ENCODE measurements around the gene INHBC. TPM values are rescaled to one million over a fixed set of nuclear protein-coding genes. Genes with fewer than 3 reads are reported as not detected.
"Not testable (repeated sequence)": the region's sequence is repeated elsewhere in the genome, so short reads cannot be mapped to it uniquely, and the experiment has no call there.

INHBC gene
- total RNA-seq, 2 experiments from 2014 or later: not detected

DNA sequence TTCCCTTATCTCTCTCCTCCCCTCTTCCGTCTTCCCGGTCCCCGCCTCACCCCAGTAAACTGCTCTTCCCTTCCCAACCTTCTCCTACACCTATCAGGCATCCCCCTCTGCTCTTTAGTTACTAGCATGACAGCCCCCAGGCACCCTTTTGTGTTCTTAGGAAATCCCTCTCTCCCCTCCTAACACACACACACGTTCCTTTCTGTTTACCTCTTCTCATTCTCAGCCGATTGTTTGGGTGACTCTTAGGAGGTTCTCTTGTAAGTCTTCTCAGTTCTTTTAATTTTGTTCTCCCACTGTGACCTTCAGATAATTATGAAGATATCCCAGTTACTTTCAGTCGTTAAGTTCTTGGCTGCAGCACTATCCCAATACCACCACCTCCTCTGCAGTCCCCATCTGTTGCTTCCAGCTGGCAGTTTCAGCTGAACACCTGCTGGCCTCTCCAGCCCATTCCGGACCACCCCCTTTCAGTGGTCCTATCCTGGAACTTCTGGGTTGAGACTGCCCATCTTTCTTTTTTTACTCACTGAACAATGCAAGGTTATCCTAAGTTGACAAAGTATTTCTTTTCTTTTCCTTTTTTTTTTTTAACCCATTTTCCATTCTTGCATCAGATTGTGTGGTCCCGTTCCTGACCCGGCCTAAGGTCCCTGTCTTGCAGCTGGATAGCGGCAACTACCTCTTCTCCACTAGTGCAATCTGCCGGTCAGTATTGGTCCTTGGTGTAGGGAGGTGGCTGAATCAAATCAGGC lies 54.0 kb downstream of the INHBC start:
- no peaks in the 10 kb centered on the region for H3K9me3 Mint-ChIP-seq (ENCODE audit: low read depth)
- peaks cover 38% of the 10 kb centered on the region for H3K36me3 Mint-ChIP-seq
- ATAC-seq (no peak), DNase-seq (no peak)
- peaks cover 36% of the 10 kb centered on the region for H3K4me1 Mint-ChIP-seq
- peak overlapping the region; percentile 93 for H3K4me3 Mint-ChIP-seq
- CTCF ChIA-PET: interaction anchor here (1.5 to 2.1 kb wide), 3 partner anchors 12 to 32 kb away, joined by 4 to 9 read pairs (median 6); partner anchors contain the start of genes DDIT3 and GLI1
- H3K27me3 Mint-ChIP-seq: no peaks in the 10 kb centered on the region
- H3K27ac Mint-ChIP-seq: peak overlapping the region; percentile 89

DNA sequence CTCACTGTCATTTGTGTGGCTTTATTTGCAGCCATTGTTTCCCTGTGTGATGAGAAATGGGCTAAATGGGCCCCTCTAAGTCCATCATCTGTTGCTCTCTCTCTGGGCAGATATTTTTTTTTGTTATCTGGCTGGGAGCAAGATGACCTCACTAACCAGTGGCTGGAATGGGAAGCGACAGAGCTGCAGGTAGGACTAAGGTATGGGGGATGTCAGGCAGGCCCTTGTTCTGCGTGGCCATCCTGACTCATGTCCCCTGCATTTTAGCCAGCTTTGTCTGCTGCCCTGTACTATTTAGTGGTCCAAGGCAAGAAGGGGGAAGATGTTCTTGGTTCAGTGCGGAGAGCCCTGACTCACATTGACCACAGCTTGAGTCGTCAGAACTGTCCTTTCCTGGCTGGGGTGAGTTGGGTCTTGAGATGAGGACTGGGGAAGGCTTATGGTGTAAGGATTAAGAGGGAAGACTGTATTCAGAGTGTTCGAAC lies 54.6 kb downstream of the INHBC start:
- DNase-seq (no peak), ATAC-seq (no peak)
- Mint-ChIP-seq H3K9me3 (ENCODE audit: low read depth) (no peaks in the 10 kb centered on the region), H3K36me3 (peaks cover 38% of the 10 kb centered on the region), H3K27me3 (no peaks in the 10 kb centered on the region), H3K4me1 (peaks cover 36% of the 10 kb centered on the region), H3K4me3 (peak overlapping the region; percentile 93), H3K27ac (peak overlapping the region; percentile 89)
- CTCF ChIA-PET: interaction anchor here (1.5 to 2.1 kb wide), 3 partner anchors 12 to 32 kb away, joined by 4 to 9 read pairs (median 6); partner anchors contain the start of genes DDIT3 and GLI1

DNA sequence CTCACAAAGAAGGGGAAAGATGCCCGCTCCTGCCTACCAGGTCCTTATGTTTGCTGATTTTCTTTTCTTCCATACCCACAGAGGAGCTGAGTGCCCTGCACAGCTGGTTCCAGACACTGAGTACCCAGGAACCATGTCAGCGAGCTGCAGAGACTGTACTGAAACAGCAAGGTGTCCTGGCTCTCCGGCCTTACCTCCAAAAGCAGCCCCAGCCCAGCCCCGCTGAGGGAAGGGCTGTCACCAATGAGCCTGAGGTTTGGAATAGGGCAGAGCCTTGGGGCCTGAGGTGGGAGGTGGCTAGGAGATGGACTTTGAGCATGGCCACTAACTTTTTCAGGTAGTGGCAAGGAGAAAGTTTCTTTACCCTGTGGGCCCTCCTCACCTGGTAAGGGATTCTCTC lies 55.5 kb downstream of the INHBC start:
- peaks cover 41% of the 10 kb centered on the region for H3K36me3 Mint-ChIP-seq
- no peaks in the 10 kb centered on the region for H3K27me3 Mint-ChIP-seq
- DNase-seq (no peak), ATAC-seq (no peak)
- CTCF ChIA-PET: interaction anchor here (1.7 to 2.1 kb wide), 3 partner anchors 13 to 31 kb away, joined by 6 to 9 read pairs (median 8); partner anchors contain the start of gene GLI1
- H3K4me3 Mint-ChIP-seq: no peak overlapping the region
- H3K9me3 Mint-ChIP-seq (ENCODE audit: low read depth): no peaks in the 10 kb centered on the region
- H3K4me1 Mint-ChIP-seq: peaks cover 36% of the 10 kb centered on the region
- peak overlapping the region; percentile 5 for H3K27ac Mint-ChIP-seq

DNA sequence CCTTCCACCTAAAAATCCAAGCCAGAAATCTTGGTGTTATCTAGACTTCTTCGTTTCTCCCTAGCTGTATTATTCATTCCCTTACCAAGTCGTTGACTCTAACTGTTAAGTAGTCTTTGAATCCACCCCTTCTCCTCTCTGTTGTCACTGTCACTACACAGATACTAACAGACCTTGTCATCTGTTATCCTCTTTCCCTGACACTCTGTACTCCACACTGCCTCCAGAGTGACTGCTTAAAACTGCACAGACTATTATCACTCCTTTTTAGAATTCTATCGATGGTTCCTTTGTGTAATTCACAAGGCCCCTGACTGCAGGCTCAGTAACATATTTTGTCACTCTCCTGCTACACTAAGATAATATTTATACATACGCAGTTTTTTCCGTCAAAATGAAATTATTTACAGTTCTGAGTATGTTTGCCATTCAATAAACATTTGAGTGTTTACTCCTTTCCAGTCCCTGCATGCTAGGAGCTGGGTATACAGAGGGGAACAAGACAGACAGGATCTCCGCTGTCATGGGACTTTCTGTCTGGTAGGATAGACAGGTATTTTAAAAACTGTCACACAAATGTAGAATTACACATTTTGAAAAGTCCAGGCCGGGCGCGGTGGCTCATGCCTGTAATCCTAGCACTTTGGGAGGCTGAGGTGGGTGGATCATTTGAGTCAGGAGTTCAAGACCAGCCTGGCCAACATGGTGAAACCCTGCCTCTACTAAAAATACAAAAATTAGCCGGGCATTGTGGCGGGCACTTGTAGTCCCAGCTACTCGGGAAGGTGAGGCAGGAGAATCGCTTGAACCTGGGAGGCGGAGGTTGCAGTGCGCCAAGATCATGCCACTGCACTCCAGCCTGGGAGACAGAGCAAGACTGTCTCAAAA lies 57.1 kb downstream of the INHBC start:
- Mint-ChIP-seq H3K4me1 (peaks cover 36% of the 10 kb centered on the region), H3K36me3 (peaks cover 48% of the 10 kb centered on the region), H3K27ac (peak overlapping the region; percentile 75), H3K4me3 (no peak overlapping the region), H3K27me3 (no peaks in the 10 kb centered on the region), H3K9me3 (ENCODE audit: low read depth) (no peaks in the 10 kb centered on the region)
- ATAC-seq: no peak
- DNase-seq: no peak
- CTCF ChIA-PET: interaction anchor here (1.0 to 1.9 kb wide), 2 partner anchors 15 to 31 kb away, joined by 3 to 8 read pairs; no protein-coding TSS in a partner anchor

DNA sequence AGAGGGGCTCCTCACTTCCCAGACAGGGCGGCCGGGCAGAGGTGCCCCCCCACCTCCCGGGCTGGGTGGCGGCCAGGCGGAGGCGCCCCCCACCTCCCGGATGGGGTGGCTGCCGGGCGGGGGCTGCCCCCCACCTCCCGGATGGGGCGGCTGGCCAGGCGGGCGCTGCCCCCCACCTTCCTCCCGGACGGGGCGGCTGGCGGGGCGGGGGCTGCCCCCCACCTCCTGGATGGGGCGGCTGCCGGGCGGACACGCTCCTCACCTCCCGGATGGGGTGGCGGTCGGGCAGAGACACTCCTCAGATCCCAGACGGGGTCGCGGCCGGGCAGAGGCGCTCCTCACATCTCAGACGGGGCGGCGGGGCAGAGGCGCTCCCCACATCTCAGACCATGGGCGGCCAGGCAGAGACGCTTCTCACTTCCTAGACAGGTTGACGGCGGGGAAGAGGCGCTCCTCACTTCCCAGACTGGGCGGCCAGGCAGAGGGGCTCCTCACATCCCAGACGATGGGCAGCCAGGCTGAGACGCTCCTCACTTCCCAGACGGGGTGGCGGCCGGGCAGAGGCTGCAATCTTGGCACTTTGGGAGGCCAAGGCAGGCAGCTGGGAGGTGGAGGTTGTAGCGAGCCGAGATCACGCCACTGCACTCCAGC lies 60.6 kb downstream of the INHBC start:
- H3K4me1 Mint-ChIP-seq: peaks cover 14% of the 10 kb centered on the region
- peaks cover 55% of the 10 kb centered on the region for H3K36me3 Mint-ChIP-seq
- H3K4me3 Mint-ChIP-seq; CTCF ChIA-PET; DNase-seq; H3K27ac Mint-ChIP-seq; ATAC-seq; H3K27me3 Mint-ChIP-seq; H3K9me3 Mint-ChIP-seq (ENCODE audit: low read depth): not testable (repeated sequence)

DNA sequence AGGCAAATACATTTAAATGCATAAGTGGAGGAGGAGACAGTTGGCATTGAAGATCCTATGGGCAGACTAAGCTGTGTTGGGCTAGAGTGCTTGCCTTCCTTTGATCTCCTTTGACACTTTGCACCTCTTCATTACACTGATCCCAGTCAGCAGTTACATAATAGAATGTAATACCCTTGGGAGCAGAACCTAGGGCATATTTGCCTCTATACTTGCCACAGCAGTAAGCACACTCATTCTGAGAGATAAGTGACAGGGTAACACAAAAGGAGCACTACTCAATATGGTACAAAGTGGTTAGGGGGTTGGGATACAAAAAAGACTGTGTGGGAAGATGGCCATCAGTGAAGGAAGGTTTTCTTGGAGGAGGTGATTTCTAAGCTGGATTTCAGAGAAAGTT lies 62.2 kb downstream of the INHBC start:
- Mint-ChIP-seq H3K9me3 (ENCODE audit: low read depth) (peaks cover 3% of the 10 kb centered on the region), H3K36me3 (peaks cover 58% of the 10 kb centered on the region), H3K27me3 (no peaks in the 10 kb centered on the region), H3K4me3 (no peak overlapping the region), H3K4me1 (peaks cover 9% of the 10 kb centered on the region), H3K27ac (no peak overlapping the region)
- DNase-seq: no peak
- ATAC-seq: no peak
- CTCF ChIA-PET: interaction anchor here (0.6 to 1.4 kb wide), 4 partner anchors 20 to 766 kb away, joined by 3 to 5 read pairs (median 3); no protein-coding TSS in a partner anchor

DNA sequence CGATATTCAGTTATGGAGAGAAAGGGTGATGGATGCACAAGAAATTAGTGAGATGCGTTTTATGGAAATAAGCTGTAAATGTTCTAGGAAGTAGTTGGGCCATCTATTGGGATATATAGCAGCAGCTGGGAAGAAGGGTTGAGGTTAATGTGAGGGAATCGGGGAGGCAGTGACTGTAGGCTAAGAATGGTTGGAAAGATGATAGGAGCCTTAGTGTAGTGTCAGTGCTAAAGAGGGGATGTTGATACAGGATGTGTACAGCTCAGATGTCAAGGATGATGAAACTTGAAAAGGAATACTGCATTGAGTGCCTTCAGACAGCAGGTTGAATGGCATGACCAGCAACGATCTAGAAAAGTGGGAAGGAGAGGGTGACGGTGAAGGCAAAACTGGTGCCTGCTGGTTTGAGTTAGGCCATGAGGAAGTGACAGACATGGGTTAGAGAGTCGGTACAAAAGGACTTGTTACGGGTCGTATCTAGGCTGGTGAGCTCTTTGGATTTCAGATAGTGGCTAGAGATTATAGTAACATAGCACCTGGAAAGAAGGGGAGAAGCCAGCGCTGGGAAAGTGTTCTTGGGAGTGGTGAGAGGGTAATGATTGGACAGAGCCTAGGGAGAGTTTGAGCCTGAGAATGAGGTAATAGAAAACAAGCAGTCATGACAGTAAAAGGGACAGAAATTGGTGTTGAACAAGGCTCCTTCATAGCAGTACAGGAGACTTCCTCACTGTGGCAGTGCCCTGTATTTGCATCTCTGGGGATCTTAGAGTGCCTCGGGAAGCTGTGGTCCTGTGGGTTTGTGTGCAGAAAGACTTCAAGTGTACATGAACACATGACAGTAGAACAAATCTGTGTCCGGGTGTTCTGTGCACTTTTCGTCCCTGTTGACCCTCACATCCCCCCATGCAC lies 62.9 kb downstream of the INHBC start:
- Mint-ChIP-seq H3K4me3 (no peak overlapping the region), H3K27ac (no peak overlapping the region), H3K27me3 (no peaks in the 10 kb centered on the region), H3K4me1 (peaks cover 9% of the 10 kb centered on the region), H3K9me3 (ENCODE audit: low read depth) (peaks cover 3% of the 10 kb centered on the region), H3K36me3 (peaks cover 64% of the 10 kb centered on the region)
- ATAC-seq (no peak), DNase-seq (no peak)
- CTCF ChIA-PET: interaction anchor here (0.9 to 1.4 kb wide), 3 partner anchors 21 to 42 kb away, joined by 3 to 5 read pairs (median 3); no protein-coding TSS in a partner anchor

DNA sequence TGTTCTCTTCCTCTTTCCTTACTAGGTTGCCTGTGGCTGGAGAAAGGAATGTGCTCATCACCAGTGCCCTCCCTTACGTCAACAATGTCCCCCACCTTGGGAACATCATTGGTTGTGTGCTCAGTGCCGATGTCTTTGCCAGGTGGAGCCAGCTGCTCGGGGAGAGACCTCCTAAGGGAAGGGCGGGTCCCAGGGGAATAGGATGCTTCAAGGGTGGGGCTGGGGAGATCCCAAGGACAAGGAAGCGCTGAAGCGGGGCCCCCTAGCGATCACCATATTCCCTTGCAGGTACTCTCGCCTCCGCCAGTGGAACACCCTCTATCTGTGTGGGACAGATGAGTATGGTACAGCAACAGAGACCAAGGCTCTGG lies 63.5 kb downstream of the INHBC start:
- H3K4me3 Mint-ChIP-seq: no peak overlapping the region
- no peaks in the 10 kb centered on the region for H3K27me3 Mint-ChIP-seq
- peaks cover 3% of the 10 kb centered on the region for H3K9me3 Mint-ChIP-seq (ENCODE audit: low read depth)
- no peak overlapping the region for H3K27ac Mint-ChIP-seq
- DNase-seq (no peak), ATAC-seq (no peak)
- peaks cover 4% of the 10 kb centered on the region for H3K4me1 Mint-ChIP-seq
- CTCF ChIA-PET: no interaction called here
- peaks cover 63% of the 10 kb centered on the region for H3K36me3 Mint-ChIP-seq

DNA sequence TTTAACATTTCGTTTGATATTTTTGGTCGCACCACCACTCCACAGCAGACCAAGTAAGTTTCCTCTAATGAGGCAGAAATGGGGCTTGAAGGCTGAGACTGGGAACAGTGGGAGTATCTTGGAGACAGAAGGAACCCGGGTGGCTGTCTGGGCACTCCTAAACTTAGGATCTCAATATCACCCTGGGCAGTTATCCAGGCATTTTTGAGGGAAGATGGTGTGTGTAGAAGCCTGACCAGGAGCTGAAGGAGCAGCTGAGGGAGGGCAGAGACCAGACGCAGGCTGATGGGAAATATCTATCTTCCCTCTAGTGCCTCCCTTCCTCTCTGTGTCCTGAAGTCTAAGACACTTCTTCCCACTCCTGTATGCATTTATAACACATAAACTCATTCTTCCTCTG lies 64.0 kb downstream of the INHBC start:
- H3K9me3 Mint-ChIP-seq (ENCODE audit: low read depth): peaks cover 3% of the 10 kb centered on the region
- H3K4me3 Mint-ChIP-seq: no peak overlapping the region
- CTCF ChIA-PET: no interaction called here
- peaks cover 65% of the 10 kb centered on the region for H3K36me3 Mint-ChIP-seq
- H3K27me3 Mint-ChIP-seq: no peaks in the 10 kb centered on the region
- peaks cover 4% of the 10 kb centered on the region for H3K4me1 Mint-ChIP-seq
- no peak for ATAC-seq
- no peak overlapping the region for H3K27ac Mint-ChIP-seq
- no peak for DNase-seq

DNA sequence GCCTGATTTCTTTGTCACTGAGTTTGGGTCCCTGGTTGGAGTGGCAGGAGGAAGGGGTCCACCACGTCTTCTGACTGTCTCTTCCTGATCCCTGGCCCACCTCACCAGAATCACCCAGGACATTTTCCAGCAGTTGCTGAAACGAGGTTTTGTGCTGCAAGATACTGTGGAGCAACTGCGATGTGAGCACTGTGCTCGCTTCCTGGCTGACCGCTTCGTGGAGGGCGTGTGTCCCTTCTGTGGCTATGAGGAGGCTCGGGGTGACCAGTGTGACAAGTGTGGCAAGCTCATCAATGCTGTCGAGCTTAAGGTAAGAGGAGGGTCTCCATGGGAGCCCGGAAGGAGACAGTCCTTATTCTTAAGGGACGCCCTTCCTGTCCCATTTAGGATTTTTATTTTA lies 65.6 kb downstream of the INHBC start:
- no peak overlapping the region for H3K27ac Mint-ChIP-seq
- no peak overlapping the region for H3K4me3 Mint-ChIP-seq
- H3K27me3 Mint-ChIP-seq: no peaks in the 10 kb centered on the region
- H3K36me3 Mint-ChIP-seq: peaks cover 70% of the 10 kb centered on the region
- CTCF ChIA-PET: interaction anchor here (1.1 to 1.2 kb wide), 2 partner anchors 13 to 23 kb away, joined by 3 to 4 read pairs; no protein-coding TSS in a partner anchor
- H3K9me3 Mint-ChIP-seq (ENCODE audit: low read depth): peaks cover 3% of the 10 kb centered on the region
- H3K4me1 Mint-ChIP-seq: peaks cover 4% of the 10 kb centered on the region
- no peak for ATAC-seq
- DNase-seq: no peak

Measured in activated CD8-positive, alpha-beta memory T cell treated with anti-CD3 and anti-CD28 coated beads, Interleukin-2, amount 10 ng/mL, durations not matched to agents 7 days and 5 days (primary cell).